Daoy (cell line): ENCODE results near the gene RAB9A. TPM values are rescaled to one million over a fixed set of nuclear protein-coding genes. Genes with fewer than 3 reads are reported as not detected.
A peak's percentile ranks its signal among the peaks of the same experiment; 100 is the strongest.
"Not testable (repeated sequence)": the region's sequence is repeated elsewhere in the genome, so short reads cannot be mapped to it uniquely, and the experiment has no call there.

Experiments
- DNase-seq: peaks from one replicate; pipeline ENCODE4 v3.0.0-alpha.2; 2015; ENCODE audit warnings: low read depth
- total RNA-seq: library from RNA; depleted of rRNA; stranded (reverse); fragments of >200 nt; shearing (Covaris generic); gene quantifications from 2 replicates; pipeline ENCODE4 v1.2.3, GENCODE V29; 2014

RAB9A gene
- total RNA-seq, 1 experiment from 2014 or later, result 13.5 TPM

GRCh38 chrX:13700380-13700779 lies 11.5 kb downstream of the RAB9A start:
- no peak for DNase-seq

GRCh38 chrX:13702111-13702789 lies 13.3 kb downstream of the RAB9A start:
- no peak for DNase-seq

GRCh38 chrX:13703135-13703534 lies 14.2 kb downstream of the RAB9A start:
- no peak for DNase-seq

GRCh38 chrX:13703589-13703988 lies 14.7 kb downstream of the RAB9A start:
- no peak for DNase-seq

GRCh38 chrX:13711141-13711540 lies 22.2 kb downstream of the RAB9A start:
- DNase-seq, result no peak

- DNase-seq, result no peak
Measured at GRCh38 chrX:13716455-13716854, 27.5 kb downstream of the RAB9A start.

GRCh38 chrX:13716905-13717304 lies 28.0 kb downstream of the RAB9A start:
- no peak for DNase-seq

- no peak for DNase-seq
Measured at GRCh38 chrX:13717700-13718472, 29.0 kb downstream of the RAB9A start.

GRCh38 chrX:13719192-13719856 lies 30.4 kb downstream of the RAB9A start:
- DNase-seq, result no peak

- no peak for DNase-seq
Measured at GRCh38 chrX:13721371-13721770, 32.4 kb downstream of the RAB9A start.

GRCh38 chrX:13721819-13722519 lies 33.0 kb downstream of the RAB9A start:
- no peak for DNase-seq

GRCh38 chrX:13724878-13725277 lies 36.0 kb downstream of the RAB9A start:
- DNase-seq, result not testable (repeated sequence)

- DNase-seq, result not testable (repeated sequence)
Measured at GRCh38 chrX:13726583-13726982, 37.7 kb downstream of the RAB9A start.

- DNase-seq, result not testable (repeated sequence)
Measured at GRCh38 chrX:13730523-13730922, 41.6 kb downstream of the RAB9A start.

- no peak for DNase-seq
Measured at GRCh38 chrX:13732246-13733067, 43.5 kb downstream of the RAB9A start.

GRCh38 chrX:13733506-13733905 lies 44.6 kb downstream of the RAB9A start:
- no peak for DNase-seq

- peak; percentile 91 for DNase-seq
Measured at GRCh38 chrX:13734278-13735172, 45.6 kb downstream of the RAB9A start, which contains the start of the genes OFD1 and TRAPPC2. OFD1 (plus strand) TSS chrX:13734748; CDS start chrX:13735072, 324 bp downstream. TRAPPC2 (minus strand) TSS chrX:13734620; CDS start chrX:13719963, 14,657 bp downstream.

- no peak for DNase-seq
Measured at GRCh38 chrX:13741695-13742094, 52.8 kb downstream of the RAB9A start.

GRCh38 chrX:13742397-13743176 lies 53.7 kb downstream of the RAB9A start:
- DNase-seq, result no peak
